ENCODE data around the gene CIDEA. TPM values are rescaled to one million over a fixed set of nuclear protein-coding genes. Genes with fewer than 3 reads are reported as not detected.

Gene CIDEA
- total and polyA plus RNA-seq, 2 donors (not counting 1 experiment from before 2014, with no cell fraction given): 0.12 to 1.7 TPM

GRCh38 chr18:12324991-12325725 lies 71.0 kb downstream of the CIDEA start:
- TF ChIP-seq, protein P1, sequence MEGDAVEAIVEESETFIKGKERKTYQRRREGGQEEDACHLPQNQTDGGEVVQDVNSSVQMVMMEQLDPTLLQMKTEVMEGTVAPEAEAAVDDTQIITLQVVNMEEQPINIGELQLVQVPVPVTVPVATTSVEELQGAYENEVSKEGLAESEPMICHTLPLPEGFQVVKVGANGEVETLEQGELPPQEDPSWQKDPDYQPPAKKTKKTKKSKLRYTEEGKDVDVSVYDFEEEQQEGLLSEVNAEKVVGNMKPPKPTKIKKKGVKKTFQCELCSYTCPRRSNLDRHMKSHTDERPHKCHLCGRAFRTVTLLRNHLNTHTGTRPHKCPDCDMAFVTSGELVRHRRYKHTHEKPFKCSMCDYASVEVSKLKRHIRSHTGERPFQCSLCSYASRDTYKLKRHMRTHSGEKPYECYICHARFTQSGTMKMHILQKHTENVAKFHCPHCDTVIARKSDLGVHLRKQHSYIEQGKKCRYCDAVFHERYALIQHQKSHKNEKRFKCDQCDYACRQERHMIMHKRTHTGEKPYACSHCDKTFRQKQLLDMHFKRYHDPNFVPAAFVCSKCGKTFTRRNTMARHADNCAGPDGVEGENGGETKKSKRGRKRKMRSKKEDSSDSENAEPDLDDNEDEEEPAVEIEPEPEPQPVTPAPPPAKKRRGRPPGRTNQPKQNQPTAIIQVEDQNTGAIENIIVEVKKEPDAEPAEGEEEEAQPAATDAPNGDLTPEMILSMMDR (conservative IDR thresholded peaks at IDR 0.05 in 1 of 2, IDR thresholded peaks at IDR 0.05 in 1 of 2; ENCODE audit: low read depth in 1 of 2, low read length in 2 of 2): no peak
- no peak for TF ChIP-seq EZH2 (IDR thresholded peaks at IDR 0.05; ENCODE audit: low read length, missing control alignments)
- H3K27ac ChIP-seq (ENCODE audit: insufficient read depth, low read length): no peak overlapping the region
- no peak for DNase-seq (ENCODE audit: low read depth in 2 of 2)
- no peaks in the 10 kb centered on the region for H3K27me3 ChIP-seq (ENCODE audit: control insufficient read depth, insufficient read depth, low read length)
- H3K36me3 ChIP-seq (ENCODE audit: control insufficient read depth, insufficient read depth, low read length): peaks cover 33% of the 10 kb centered on the region
- no peak overlapping the region for H3K4me2 ChIP-seq (ENCODE audit: extremely low read depth, insufficient read depth, low read length)
- H4K20me1 ChIP-seq (ENCODE audit: control insufficient read depth, extremely low read depth, insufficient read depth, low read length): no peaks in the 10 kb centered on the region
- no peaks in the 10 kb centered on the region for H3K4me1 ChIP-seq (ENCODE audit: control insufficient read depth, extremely low read depth, insufficient read depth, low read length)
- peaks cover 46% of the 10 kb centered on the region for H3K79me2 ChIP-seq (ENCODE audit: control insufficient read depth, insufficient read depth, low read length)
- no peak overlapping the region for H3K9ac ChIP-seq (ENCODE audit: insufficient read depth, low read length)
- H2AFZ ChIP-seq (ENCODE audit: low read length): no peak overlapping the region
- H3K9me3 ChIP-seq (ENCODE audit: control insufficient read depth, insufficient read depth, low read depth, low read length): no peaks in the 10 kb centered on the region
- H3K4me3 ChIP-seq (replicated peaks in 1 of 4; ENCODE audit: control extremely low read depth in 1 of 4, insufficient read depth in 1 of 4, low read depth in 3 of 4, low read length in 4 of 4): no peak overlapping the region

DNA sequence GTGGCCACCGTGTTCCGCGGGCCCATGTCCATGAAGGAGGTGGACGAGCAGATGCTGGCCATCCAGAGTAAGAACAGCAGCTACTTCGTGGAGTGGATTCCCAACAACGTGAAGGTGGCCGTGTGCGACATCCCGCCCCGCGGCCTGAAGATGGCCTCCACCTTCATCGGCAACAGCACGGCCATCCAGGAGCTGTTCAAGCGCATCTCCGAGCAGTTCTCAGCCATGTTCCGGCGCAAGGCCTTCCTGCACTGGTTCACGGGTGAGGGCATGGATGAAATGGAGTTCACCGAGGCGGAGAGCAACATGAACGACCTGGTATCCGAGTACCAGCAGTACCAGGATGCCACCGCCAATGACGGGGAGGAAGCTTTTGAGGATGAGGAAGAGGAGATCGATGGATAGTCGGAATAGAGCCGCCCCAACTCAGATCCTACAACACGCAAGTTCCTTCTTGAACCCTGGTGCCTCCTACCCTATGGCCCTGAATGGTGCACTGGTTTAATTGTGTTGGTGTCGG lies 71.6 kb downstream of the CIDEA start:
- peaks cover 30% of the 10 kb centered on the region for H3K36me3 ChIP-seq (ENCODE audit: control insufficient read depth, insufficient read depth, low read length)
- H4K20me1 ChIP-seq (ENCODE audit: control insufficient read depth, extremely low read depth, insufficient read depth, low read length): no peaks in the 10 kb centered on the region
- no peaks in the 10 kb centered on the region for H3K4me1 ChIP-seq (ENCODE audit: control insufficient read depth, extremely low read depth, insufficient read depth, low read length)
- H3K4me2 ChIP-seq (ENCODE audit: extremely low read depth, insufficient read depth, low read length): no peak overlapping the region
- H3K9ac ChIP-seq (ENCODE audit: insufficient read depth, low read length): no peak overlapping the region
- H3K4me3 ChIP-seq (replicated peaks in 1 of 4; ENCODE audit: control extremely low read depth in 1 of 4, insufficient read depth in 1 of 4, low read depth in 3 of 4, low read length in 4 of 4): no peak overlapping the region
- DNase-seq (ENCODE audit: low read depth in 2 of 2): no peak
- TF ChIP-seq, protein P1 (conservative IDR thresholded peaks at IDR 0.05 in 1 of 2, IDR thresholded peaks at IDR 0.05 in 1 of 2; ENCODE audit: low read depth in 1 of 2, low read length in 2 of 2): no peak
- TF ChIP-seq EZH2 (IDR thresholded peaks at IDR 0.05; ENCODE audit: low read length, missing control alignments): no peak
- H3K27me3 ChIP-seq (ENCODE audit: control insufficient read depth, insufficient read depth, low read length): no peaks in the 10 kb centered on the region
- H2AFZ ChIP-seq (ENCODE audit: low read length): no peak overlapping the region
- H3K9me3 ChIP-seq (ENCODE audit: control insufficient read depth, insufficient read depth, low read depth, low read length): no peaks in the 10 kb centered on the region
- H3K79me2 ChIP-seq (ENCODE audit: control insufficient read depth, insufficient read depth, low read length): peaks cover 39% of the 10 kb centered on the region
- no peak overlapping the region for H3K27ac ChIP-seq (ENCODE audit: insufficient read depth, low read length)

- H3K4me2 ChIP-seq (ENCODE audit: extremely low read depth, insufficient read depth, low read length): no peak overlapping the region
- peaks cover 30% of the 10 kb centered on the region for H3K36me3 ChIP-seq (ENCODE audit: control insufficient read depth, insufficient read depth, low read length)
- H3K27me3 ChIP-seq (ENCODE audit: control insufficient read depth, insufficient read depth, low read length): no peaks in the 10 kb centered on the region
- H3K4me1 ChIP-seq (ENCODE audit: control insufficient read depth, extremely low read depth, insufficient read depth, low read length): no peaks in the 10 kb centered on the region
- no peaks in the 10 kb centered on the region for H4K20me1 ChIP-seq (ENCODE audit: control insufficient read depth, extremely low read depth, insufficient read depth, low read length)
- TF ChIP-seq, protein P1 (conservative IDR thresholded peaks at IDR 0.05 in 1 of 2, IDR thresholded peaks at IDR 0.05 in 1 of 2; ENCODE audit: low read depth in 1 of 2, low read length in 2 of 2): no peak
- no peak for TF ChIP-seq EZH2 (IDR thresholded peaks at IDR 0.05; ENCODE audit: low read length, missing control alignments)
- no peak overlapping the region for H3K4me3 ChIP-seq (replicated peaks in 1 of 4; ENCODE audit: control extremely low read depth in 1 of 4, insufficient read depth in 1 of 4, low read depth in 3 of 4, low read length in 4 of 4)
- H3K9ac ChIP-seq (ENCODE audit: insufficient read depth, low read length): no peak overlapping the region
- peaks cover 30% of the 10 kb centered on the region for H3K79me2 ChIP-seq (ENCODE audit: control insufficient read depth, insufficient read depth, low read length)
- H2AFZ ChIP-seq (ENCODE audit: low read length): no peak overlapping the region
- no peak for DNase-seq (ENCODE audit: low read depth in 2 of 2)
- H3K9me3 ChIP-seq (ENCODE audit: control insufficient read depth, insufficient read depth, low read depth, low read length): no peaks in the 10 kb centered on the region
- H3K27ac ChIP-seq (ENCODE audit: insufficient read depth, low read length): no peak overlapping the region
Observed at GRCh38 chr18:12326711-12327460, 72.7 kb downstream of the CIDEA start.
